Stimulated activated CD4-positive, alpha-beta T cell treated with anti-CD3 and anti-CD28 coated beads, Interleukin-15, amount 100 ng/mL, for 1 hour (primary cell): ENCODE data around the gene CASP8.

Source experiments
- DNase-seq, 2 donors: peaks; one replicate each; pipeline ENCODE4 v3.0.0-alpha.2; 2020; ENCODE audit warnings: low read depth in 1 of 2, low spot score in 1 of 2

The CASP8 gene

DNA sequence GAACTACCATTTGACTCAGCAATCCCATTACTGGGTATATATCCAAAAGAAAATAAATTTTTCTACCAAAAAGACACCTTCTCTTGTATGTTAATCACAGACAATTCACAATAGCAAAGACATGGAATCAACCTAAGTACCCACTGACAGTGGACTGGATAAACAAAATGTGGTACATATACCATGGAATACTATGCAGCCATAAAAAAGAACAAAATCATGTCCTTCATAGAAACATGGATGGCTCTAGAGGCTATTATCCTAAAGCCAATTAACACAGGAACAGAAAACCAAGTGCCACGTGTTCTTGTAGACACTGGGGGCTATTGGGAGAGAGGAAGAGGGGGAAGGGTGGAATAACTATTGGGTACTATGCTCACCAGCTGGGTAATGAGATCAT is 69.1 kb downstream of the CASP8 start:
- DNase-seq = no peak
